SH-SY5Y (cell line): ENCODE measurements around the gene GADD45GIP1.

Experiments used
- GATA2 ChIP-seq: IDR thresholded peaks from 2 replicates; pipeline ENCODE4 v1.6.1; 2011; ENCODE audit warnings: mild to moderate bottlenecking, low read depth, low read length
- GATA3 ChIP-seq: IDR thresholded peaks from 2 replicates; pipeline ENCODE4 v1.6.1; 2011; ENCODE audit warnings: low read depth, mild to moderate bottlenecking, low read length, moderate library complexity

DNA sequence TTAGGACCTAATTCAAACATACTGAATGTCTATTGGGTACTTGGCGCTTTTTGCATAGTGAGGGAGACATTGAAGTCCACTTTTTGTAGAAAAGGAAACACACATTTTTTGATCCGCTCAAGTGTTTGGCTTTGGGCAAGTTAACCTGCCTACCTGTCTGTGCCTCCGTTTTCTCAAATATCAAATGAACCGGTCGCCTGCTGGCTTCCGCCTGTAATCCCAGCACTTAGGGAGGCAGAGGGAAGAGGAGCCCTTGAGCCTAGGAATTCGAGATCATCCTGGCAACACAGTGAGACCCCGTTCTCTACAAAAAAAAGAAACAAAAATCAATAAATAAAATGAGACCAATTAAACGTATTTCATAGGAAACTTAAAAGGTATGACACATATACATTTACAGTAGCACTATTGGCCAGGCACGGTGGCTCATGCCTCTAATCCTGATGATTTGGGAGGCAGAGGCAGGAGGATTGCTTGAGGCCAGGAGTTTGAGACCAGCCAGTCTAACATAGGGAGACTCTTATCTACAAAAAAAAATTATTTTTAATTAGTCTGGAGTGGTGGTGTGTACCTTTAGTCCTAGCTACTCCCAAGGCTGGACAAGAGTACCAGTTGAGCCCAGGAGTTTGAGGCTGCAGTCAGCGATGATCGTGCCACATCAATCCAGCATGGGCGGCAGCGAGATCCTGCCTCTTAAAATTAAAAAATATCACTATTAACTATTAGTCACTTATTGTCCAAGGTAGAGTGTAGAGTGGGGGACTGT is 10.1 kb downstream of the GADD45GIP1 start:
- no peak for TF ChIP-seq GATA3
- no peak for TF ChIP-seq GATA2
